WTC11 (cell line): Measurements from ENCODE around the gene SAP25. TPM values are rescaled to one million over a fixed set of nuclear protein-coding genes. Genes with fewer than 3 reads are reported as not detected.
A peak's percentile ranks its signal among the peaks of the same experiment; 100 is the strongest.
"Not testable (repeated sequence)": the region's sequence is repeated elsewhere in the genome, so short reads cannot be mapped to it uniquely, and the experiment has no call there.

Source experiments
- ATAC-seq: fragments of 200-7000 bp; cut with Tn5 transposase; 2 replicates; pipeline ENCODE4 v1.10.0; 2021; ENCODE audit warnings: mild to moderate bottlenecking, moderate library complexity
- CTCF ChIA-PET: fragments of 300-600 bp; sonication (Branson Sonifier 250); formaldehyde crosslinking; loops from one replicate; lab custom pipeline; 2021; ENCODE audit warnings: antibody characterized with exemption; lab: Charles Lee
- POLR2A ChIA-PET: fragments of 350-600 bp; sonication (Branson Sonifier 250); formaldehyde crosslinking; loops from one replicate; lab custom pipeline; 2021; ENCODE audit warnings: antibody characterized with exemption; lab: Charles Lee
- DNase-seq: peaks from one replicate; pipeline ENCODE4 v3.0.0; 2021; ENCODE audit warnings: low spot score
- H3K27ac Mint-ChIP-seq: 2 replicates; pipeline ENCODE4 v1.8.0; 2021; ENCODE audit warnings: mixed read lengths
- H3K27me3 Mint-ChIP-seq: 2 replicates; pipeline ENCODE4 v1.8.0; 2021; ENCODE audit warnings: low read depth, mild to moderate bottlenecking, moderate library complexity, mixed read lengths
- H3K36me3 Mint-ChIP-seq: 2 replicates; pipeline ENCODE4 v1.8.0; 2021; ENCODE audit warnings: mixed read lengths
- H3K4me1 Mint-ChIP-seq: 2 replicates; pipeline ENCODE4 v1.8.0; 2022; ENCODE audit warnings: mixed read lengths
- H3K4me3 Mint-ChIP-seq: 2 replicates; pipeline ENCODE4 v1.8.0; 2021; ENCODE audit warnings: mild to moderate bottlenecking, moderate library complexity, mixed read lengths
- H3K9me3 Mint-ChIP-seq: 2 replicates; pipeline ENCODE4 v1.8.0; 2021; ENCODE audit warnings: mixed read lengths
- JUN ChIP-seq: sonication (generic); formaldehyde crosslinking; IDR thresholded peaks from 2 replicates; pipeline ENCODE4 v1.8.0; 2023; ENCODE audit warnings: mild to moderate bottlenecking, missing genetic modification reagents
- KAT7 ChIP-seq: sonication (generic); formaldehyde crosslinking; IDR thresholded peaks from 2 replicates; pipeline ENCODE4 v1.8.1; 2023; ENCODE audit warnings: missing genetic modification reagents, mild to moderate bottlenecking, borderline replicate concordance
- NFE2L1 ChIP-seq: sonication (generic); formaldehyde crosslinking; IDR thresholded peaks from 2 replicates; pipeline ENCODE4 v1.8.1; 2023; ENCODE audit warnings: missing genetic modification reagents
- NFYB ChIP-seq: sonication (generic); formaldehyde crosslinking; conservative IDR thresholded peaks from 2 replicates; pipeline ENCODE4 v1.8.0; 2022; ENCODE audit warnings: low read depth, missing genetic modification reagents
- NR2C2 ChIP-seq: sonication (generic); formaldehyde crosslinking; IDR thresholded peaks from 2 replicates; pipeline ENCODE4 v1.8.0; 2022; ENCODE audit warnings: mild to moderate bottlenecking, missing genetic modification reagents
- NR3C1 ChIP-seq: sonication (generic); formaldehyde crosslinking; conservative IDR thresholded peaks from 2 replicates; pipeline ENCODE4 v1.8.1; 2023; ENCODE audit warnings: low read depth, mild to moderate bottlenecking, missing genetic modification reagents
- SMAD3 ChIP-seq: sonication (generic); formaldehyde crosslinking; IDR thresholded peaks from 2 replicates; pipeline ENCODE4 v1.8.0; 2022; ENCODE audit warnings: missing genetic modification reagents, mild to moderate bottlenecking, borderline replicate concordance
- ZBTB21 ChIP-seq: sonication (generic); formaldehyde crosslinking; IDR thresholded peaks from 2 replicates; pipeline ENCODE4 v1.8.1; 2023; ENCODE audit warnings: mild to moderate bottlenecking, missing genetic modification reagents, borderline replicate concordance
- ZNF121 ChIP-seq: sonication (generic); formaldehyde crosslinking; IDR thresholded peaks from 2 replicates; pipeline ENCODE4 v1.8.0; 2023; ENCODE audit warnings: missing genetic modification reagents
- ZNF396 ChIP-seq: fragments of 250-450 bp; sonication (Bioruptor Pico); IDR thresholded peaks from 2 replicates; pipeline ENCODE4 v1.8.0; 2021; ENCODE audit warnings: mild to moderate bottlenecking, moderate library complexity, borderline replicate concordance
- ZNF416 ChIP-seq: fragments of 250-450 bp; sonication (Bioruptor Pico); IDR thresholded peaks from 2 replicates; pipeline ENCODE4 v1.9.0; 2021; ENCODE audit warnings: mild to moderate bottlenecking, inconsistent platforms
- total RNA-seq: library from RNA; stranded (reverse); gene quantifications from 3 replicates; pipeline ENCODE4 v1.2.3, GENCODE V29; 2021
- TF ChIP-seq, protein P1 (sequence below): sonication (generic); formaldehyde crosslinking; IDR thresholded peaks from 2 replicates; pipeline ENCODE4 v1.8.0; 2023; ENCODE audit warnings: missing genetic modification reagents
- TF ChIP-seq, protein P2 (sequence below): fragments of 250-450 bp; sonication (Bioruptor Pico); IDR thresholded peaks from 2 replicates; pipeline ENCODE4 v1.9.0; 2021; ENCODE audit warnings: mild to moderate bottlenecking, borderline replicate concordance
- TF ChIP-seq, protein P3 (sequence below): sonication (generic); formaldehyde crosslinking; IDR thresholded peaks from 2 replicates; pipeline ENCODE4 v1.8.0; 2022; ENCODE audit warnings: mild to moderate bottlenecking, missing genetic modification reagents
- TF ChIP-seq, protein P4 (sequence below): sonication (generic); formaldehyde crosslinking; IDR thresholded peaks from 2 replicates; pipeline ENCODE4 v1.8.0; 2022; ENCODE audit warnings: mild to moderate bottlenecking, missing genetic modification reagents
- TF ChIP-seq, protein P5 (sequence below): sonication (generic); formaldehyde crosslinking; IDR thresholded peaks from 2 replicates; pipeline ENCODE4 v1.8.0; 2022; ENCODE audit warnings: mild to moderate bottlenecking, missing genetic modification reagents
- TF ChIP-seq, protein P6 (sequence below): sonication (generic); formaldehyde crosslinking; IDR thresholded peaks from 2 replicates; pipeline ENCODE4 v1.8.1; 2023; ENCODE audit warnings: mild to moderate bottlenecking, missing genetic modification reagents, borderline replicate concordance

The SAP25 gene
- total RNA-seq, 1 experiment from 2014 or later = 9.3 TPM

DNA sequence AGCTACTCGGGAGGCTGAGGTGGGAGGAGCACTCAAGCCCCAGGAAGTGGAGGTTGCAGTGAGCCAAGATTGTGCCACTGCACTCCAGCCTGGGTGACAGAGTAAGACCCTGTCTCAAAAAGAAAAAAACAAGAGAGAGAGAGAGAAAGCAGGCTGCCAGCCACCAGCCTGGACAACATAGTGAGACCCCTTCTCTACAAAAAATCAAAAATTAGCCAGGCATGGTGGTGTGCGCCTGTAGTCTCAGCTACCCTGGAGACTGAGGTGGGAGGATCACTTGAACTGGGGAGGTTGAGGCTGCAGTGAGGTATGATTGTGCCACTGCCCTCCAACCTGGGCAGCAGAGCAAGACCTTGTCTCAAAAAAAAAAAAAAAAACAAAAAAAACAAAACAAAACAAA lies 37.0 kb downstream of the SAP25 start:
- POLR2A ChIA-PET, H3K27ac Mint-ChIP-seq, H3K9me3 Mint-ChIP-seq, ATAC-seq, H3K4me3 Mint-ChIP-seq, DNase-seq, H3K36me3 Mint-ChIP-seq: not testable (repeated sequence)
- CTCF ChIA-PET = interaction anchor here (0.8 to 0.9 kb wide), 2 partner anchors 34 to 253 kb away, joined by 3 to 5 read pairs; no protein-coding TSS in a partner anchor
- 0 out of 2 replicates have a peak, but pooled peaks have one; percentile 2 for TF ChIP-seq ZNF121 (CRISPR knock-in tag)
- peaks cover 27% of the 10 kb centered on the region for H3K27me3 Mint-ChIP-seq
- peaks cover 23% of the 10 kb centered on the region for H3K4me1 Mint-ChIP-seq

DNA sequence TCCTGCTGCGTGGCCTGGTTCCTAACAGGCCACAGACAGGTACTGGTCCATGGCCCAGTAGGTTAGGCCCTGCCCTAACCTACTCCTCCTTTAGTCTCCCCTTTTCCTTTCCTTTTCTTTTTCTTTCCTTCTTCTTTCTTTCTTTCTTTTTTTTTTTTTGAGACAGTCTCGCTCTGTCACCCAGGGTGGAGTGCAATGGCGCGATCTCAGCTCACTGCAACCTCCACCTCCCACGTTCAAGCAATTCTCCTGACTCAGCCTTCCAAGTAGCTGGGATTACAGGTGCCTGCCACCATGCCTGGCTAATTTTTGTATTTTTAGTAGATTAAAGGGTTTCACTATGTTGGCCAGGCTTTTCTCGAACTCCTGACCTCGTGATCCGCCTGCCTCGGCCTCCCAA lies 37.7 kb downstream of the SAP25 start:
- Mint-ChIP-seq H3K4me1 (peaks cover 16% of the 10 kb centered on the region), H3K27me3 (peaks cover 20% of the 10 kb centered on the region)
- H3K4me3 Mint-ChIP-seq, H3K36me3 Mint-ChIP-seq, DNase-seq, POLR2A ChIA-PET, ATAC-seq, H3K9me3 Mint-ChIP-seq, H3K27ac Mint-ChIP-seq: not testable (repeated sequence)
- CTCF ChIA-PET = interaction anchor here (0.9 to 1.4 kb wide), 2 partner anchors 67 to 253 kb away, joined by 3 read pairs; no protein-coding TSS in a partner anchor

DNA sequence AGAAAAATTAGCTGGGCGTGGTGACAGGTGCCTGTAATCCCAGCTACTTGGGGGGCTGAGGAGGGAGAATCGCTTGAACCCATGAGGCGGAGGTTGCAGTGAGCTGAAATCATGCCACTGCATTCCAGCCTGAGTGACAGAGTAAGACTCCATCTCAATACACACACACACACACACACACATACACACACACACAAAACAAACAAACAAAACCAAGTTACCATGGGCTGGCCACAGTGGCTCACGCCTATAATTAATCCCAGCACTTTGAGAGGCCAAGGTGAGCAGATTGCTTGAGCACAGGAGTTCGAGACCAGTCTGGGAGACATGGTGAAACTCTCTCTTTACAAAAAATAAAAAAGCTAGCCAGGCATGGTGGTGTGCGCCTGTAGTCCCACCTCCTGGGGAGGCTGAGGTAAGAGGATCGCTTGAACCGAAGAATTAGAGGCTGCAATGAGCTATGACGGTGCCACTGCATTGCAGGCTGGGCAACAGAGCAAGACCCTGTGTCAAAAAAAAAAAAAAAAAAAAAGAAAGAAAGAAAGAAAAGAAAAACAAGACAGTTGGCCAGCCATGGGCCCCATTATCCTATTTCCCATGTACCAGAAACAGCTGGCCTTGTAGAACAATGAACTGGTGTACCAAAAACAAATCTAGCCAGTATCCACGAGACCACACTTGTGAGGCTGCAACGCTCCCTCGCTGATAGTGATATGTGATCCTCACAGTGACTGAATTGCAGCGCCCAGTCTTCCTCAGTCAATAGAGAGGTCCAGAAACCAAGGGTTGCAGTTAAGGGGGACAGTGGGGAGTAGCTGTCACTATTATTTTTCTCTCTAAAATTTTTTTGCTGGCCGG lies 41.3 kb downstream of the SAP25 start:
- no peaks in the 10 kb centered on the region for H3K36me3 Mint-ChIP-seq
- POLR2A ChIA-PET = interaction anchor here (0.7 kb wide), 1 partner anchor 1355 kb away, joined by 6 read pairs; no protein-coding TSS in a partner anchor
- H3K4me1 Mint-ChIP-seq = no peaks in the 10 kb centered on the region
- H3K4me3 Mint-ChIP-seq = no peak overlapping the region
- ATAC-seq (no peak), DNase-seq (no peak)
- CTCF ChIA-PET = interaction anchor here (0.6 to 4.4 kb wide), 4 partner anchors 27 to 528 kb away, joined by 4 to 19 read pairs (median 4); no protein-coding TSS in a partner anchor
- H3K27ac Mint-ChIP-seq = no peak overlapping the region
- no peaks in the 10 kb centered on the region; the same call in 1 of the 2 replicates for H3K27me3 Mint-ChIP-seq
- no peaks in the 10 kb centered on the region for H3K9me3 Mint-ChIP-seq
- TF ChIP-seq, protein P1, sequence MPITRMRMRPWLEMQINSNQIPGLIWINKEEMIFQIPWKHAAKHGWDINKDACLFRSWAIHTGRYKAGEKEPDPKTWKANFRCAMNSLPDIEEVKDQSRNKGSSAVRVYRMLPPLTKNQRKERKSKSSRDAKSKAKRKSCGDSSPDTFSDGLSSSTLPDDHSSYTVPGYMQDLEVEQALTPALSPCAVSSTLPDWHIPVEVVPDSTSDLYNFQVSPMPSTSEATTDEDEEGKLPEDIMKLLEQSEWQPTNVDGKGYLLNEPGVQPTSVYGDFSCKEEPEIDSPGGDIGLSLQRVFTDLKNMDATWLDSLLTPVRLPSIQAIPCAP (CRISPR knock-in tag) = no peak
- TF ChIP-seq ZNF396 (CRISPR knock-in tag) (no peak), JUN (no peak), NFE2L1 (CRISPR knock-in tag) (no peak), NR3C1 (CRISPR knock-in tag) (no peak), ZBTB21 (CRISPR knock-in tag) (no peak), KAT7 (no peak), NFYB (CRISPR knock-in tag) (no peak), SMAD3 (CRISPR knock-in tag) (no peak), NR2C2 (CRISPR knock-in tag) (no peak), ZNF416 (CRISPR knock-in tag) (no peak)
- TF ChIP-seq, protein P2, sequence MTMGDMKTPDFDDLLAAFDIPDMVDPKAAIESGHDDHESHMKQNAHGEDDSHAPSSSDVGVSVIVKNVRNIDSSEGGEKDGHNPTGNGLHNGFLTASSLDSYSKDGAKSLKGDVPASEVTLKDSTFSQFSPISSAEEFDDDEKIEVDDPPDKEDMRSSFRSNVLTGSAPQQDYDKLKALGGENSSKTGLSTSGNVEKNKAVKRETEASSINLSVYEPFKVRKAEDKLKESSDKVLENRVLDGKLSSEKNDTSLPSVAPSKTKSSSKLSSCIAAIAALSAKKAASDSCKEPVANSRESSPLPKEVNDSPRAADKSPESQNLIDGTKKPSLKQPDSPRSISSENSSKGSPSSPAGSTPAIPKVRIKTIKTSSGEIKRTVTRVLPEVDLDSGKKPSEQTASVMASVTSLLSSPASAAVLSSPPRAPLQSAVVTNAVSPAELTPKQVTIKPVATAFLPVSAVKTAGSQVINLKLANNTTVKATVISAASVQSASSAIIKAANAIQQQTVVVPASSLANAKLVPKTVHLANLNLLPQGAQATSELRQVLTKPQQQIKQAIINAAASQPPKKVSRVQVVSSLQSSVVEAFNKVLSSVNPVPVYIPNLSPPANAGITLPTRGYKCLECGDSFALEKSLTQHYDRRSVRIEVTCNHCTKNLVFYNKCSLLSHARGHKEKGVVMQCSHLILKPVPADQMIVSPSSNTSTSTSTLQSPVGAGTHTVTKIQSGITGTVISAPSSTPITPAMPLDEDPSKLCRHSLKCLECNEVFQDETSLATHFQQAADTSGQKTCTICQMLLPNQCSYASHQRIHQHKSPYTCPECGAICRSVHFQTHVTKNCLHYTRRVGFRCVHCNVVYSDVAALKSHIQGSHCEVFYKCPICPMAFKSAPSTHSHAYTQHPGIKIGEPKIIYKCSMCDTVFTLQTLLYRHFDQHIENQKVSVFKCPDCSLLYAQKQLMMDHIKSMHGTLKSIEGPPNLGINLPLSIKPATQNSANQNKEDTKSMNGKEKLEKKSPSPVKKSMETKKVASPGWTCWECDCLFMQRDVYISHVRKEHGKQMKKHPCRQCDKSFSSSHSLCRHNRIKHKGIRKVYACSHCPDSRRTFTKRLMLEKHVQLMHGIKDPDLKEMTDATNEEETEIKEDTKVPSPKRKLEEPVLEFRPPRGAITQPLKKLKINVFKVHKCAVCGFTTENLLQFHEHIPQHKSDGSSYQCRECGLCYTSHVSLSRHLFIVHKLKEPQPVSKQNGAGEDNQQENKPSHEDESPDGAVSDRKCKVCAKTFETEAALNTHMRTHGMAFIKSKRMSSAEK = no peak
- TF ChIP-seq, protein P3, sequence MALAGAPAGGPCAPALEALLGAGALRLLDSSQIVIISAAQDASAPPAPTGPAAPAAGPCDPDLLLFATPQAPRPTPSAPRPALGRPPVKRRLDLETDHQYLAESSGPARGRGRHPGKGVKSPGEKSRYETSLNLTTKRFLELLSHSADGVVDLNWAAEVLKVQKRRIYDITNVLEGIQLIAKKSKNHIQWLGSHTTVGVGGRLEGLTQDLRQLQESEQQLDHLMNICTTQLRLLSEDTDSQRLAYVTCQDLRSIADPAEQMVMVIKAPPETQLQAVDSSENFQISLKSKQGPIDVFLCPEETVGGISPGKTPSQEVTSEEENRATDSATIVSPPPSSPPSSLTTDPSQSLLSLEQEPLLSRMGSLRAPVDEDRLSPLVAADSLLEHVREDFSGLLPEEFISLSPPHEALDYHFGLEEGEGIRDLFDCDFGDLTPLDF (CRISPR knock-in tag) = no peak
- TF ChIP-seq, protein P4, sequence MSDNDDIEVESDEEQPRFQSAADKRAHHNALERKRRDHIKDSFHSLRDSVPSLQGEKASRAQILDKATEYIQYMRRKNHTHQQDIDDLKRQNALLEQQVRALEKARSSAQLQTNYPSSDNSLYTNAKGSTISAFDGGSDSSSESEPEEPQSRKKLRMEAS (CRISPR knock-in tag) = no peak
- TF ChIP-seq, protein P5, sequence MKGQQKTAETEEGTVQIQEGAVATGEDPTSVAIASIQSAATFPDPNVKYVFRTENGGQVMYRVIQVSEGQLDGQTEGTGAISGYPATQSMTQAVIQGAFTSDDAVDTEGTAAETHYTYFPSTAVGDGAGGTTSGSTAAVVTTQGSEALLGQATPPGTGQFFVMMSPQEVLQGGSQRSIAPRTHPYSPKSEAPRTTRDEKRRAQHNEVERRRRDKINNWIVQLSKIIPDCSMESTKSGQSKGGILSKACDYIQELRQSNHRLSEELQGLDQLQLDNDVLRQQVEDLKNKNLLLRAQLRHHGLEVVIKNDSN (CRISPR knock-in tag) = no peak
- TF ChIP-seq, protein P6, sequence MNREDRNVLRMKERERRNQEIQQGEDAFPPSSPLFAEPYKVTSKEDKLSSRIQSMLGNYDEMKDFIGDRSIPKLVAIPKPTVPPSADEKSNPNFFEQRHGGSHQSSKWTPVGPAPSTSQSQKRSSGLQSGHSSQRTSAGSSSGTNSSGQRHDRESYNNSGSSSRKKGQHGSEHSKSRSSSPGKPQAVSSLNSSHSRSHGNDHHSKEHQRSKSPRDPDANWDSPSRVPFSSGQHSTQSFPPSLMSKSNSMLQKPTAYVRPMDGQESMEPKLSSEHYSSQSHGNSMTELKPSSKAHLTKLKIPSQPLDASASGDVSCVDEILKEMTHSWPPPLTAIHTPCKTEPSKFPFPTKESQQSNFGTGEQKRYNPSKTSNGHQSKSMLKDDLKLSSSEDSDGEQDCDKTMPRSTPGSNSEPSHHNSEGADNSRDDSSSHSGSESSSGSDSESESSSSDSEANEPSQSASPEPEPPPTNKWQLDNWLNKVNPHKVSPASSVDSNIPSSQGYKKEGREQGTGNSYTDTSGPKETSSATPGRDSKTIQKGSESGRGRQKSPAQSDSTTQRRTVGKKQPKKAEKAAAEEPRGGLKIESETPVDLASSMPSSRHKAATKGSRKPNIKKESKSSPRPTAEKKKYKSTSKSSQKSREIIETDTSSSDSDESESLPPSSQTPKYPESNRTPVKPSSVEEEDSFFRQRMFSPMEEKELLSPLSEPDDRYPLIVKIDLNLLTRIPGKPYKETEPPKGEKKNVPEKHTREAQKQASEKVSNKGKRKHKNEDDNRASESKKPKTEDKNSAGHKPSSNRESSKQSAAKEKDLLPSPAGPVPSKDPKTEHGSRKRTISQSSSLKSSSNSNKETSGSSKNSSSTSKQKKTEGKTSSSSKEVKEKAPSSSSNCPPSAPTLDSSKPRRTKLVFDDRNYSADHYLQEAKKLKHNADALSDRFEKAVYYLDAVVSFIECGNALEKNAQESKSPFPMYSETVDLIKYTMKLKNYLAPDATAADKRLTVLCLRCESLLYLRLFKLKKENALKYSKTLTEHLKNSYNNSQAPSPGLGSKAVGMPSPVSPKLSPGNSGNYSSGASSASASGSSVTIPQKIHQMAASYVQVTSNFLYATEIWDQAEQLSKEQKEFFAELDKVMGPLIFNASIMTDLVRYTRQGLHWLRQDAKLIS (CRISPR knock-in tag) = no peak
